Trophoblast cell (in vitro differentiated cells and primary cell): ENCODE results near the gene NCK2.

Experiments used
- DNase-seq, 2 donors: peaks; one replicate each; pipeline ENCODE4 v3.0.0-alpha.2; 2016
- H2AFZ ChIP-seq: 2 replicates; pipeline ENCODE4 v1.6.1; 2013; ENCODE audit warnings: low read length, moderate library complexity, mild to moderate bottlenecking; ENCODE audit not compliant: insufficient read depth, poor library complexity
- H2AK5ac ChIP-seq: 2 replicates; pipeline ENCODE4 v1.6.1; 2013; ENCODE audit warnings: mild to moderate bottlenecking, low read length
- H2BK120ac ChIP-seq: 2 replicates; pipeline ENCODE4 v1.6.1; 2013; ENCODE audit warnings: low read length, mild to moderate bottlenecking, moderate library complexity; ENCODE audit not compliant: insufficient read depth, poor library complexity
- H2BK12ac ChIP-seq: 2 replicates; pipeline ENCODE4 v1.6.1; 2013; ENCODE audit warnings: mild to moderate bottlenecking, low read length, moderate library complexity
- H2BK5ac ChIP-seq: 2 replicates; pipeline ENCODE4 v1.6.1; 2013; ENCODE audit warnings: low read length, low read depth, moderate library complexity, mild to moderate bottlenecking; ENCODE audit not compliant: poor library complexity
- H3K14ac ChIP-seq: 2 replicates; pipeline ENCODE4 v1.6.1; 2013; ENCODE audit warnings: mild to moderate bottlenecking, low read length
- H3K18ac ChIP-seq: 2 replicates; pipeline ENCODE4 v1.6.1; 2013; ENCODE audit warnings: mild to moderate bottlenecking, low read length
- H3K23ac ChIP-seq: 2 replicates; pipeline ENCODE4 v1.6.1; 2013; ENCODE audit warnings: low read length
- H3K27ac ChIP-seq: 2 replicates; pipeline ENCODE4 v1.5.1; 2013; ENCODE audit warnings: low read depth, mild to moderate bottlenecking, inconsistent platforms, low read length, moderate library complexity
- H3K27me3 ChIP-seq: 2 replicates; pipeline ENCODE4 v1.6.1; 2013; ENCODE audit warnings: inconsistent platforms, mild to moderate bottlenecking, low read length, moderate library complexity; ENCODE audit not compliant: insufficient read depth
- H3K36me3 ChIP-seq, 2 experiments: 1 replicate in 1 of 2; 2 replicates in 1 of 2; pipeline ENCODE4 v1.6.1; 2013; ENCODE audit warnings: low read length in 2 of 2, mild to moderate bottlenecking in 2 of 2, moderate library complexity in 1 of 2; ENCODE audit not compliant: insufficient read depth in 2 of 2, control insufficient read depth in 1 of 2
- H3K4ac ChIP-seq: 2 replicates; pipeline ENCODE4 v1.6.1; 2013; ENCODE audit warnings: low read depth, mild to moderate bottlenecking, low read length, moderate library complexity
- H3K4me1 ChIP-seq, 2 experiments: 1 replicate in 1 of 2; 2 replicates in 1 of 2; pipeline ENCODE4 v1.6.1; 2013; ENCODE audit warnings: low read length in 2 of 2, mild to moderate bottlenecking in 2 of 2, moderate library complexity in 1 of 2; ENCODE audit not compliant: insufficient read depth in 2 of 2, control insufficient read depth in 1 of 2
- H3K4me2 ChIP-seq: 2 replicates; pipeline ENCODE4 v1.6.1; 2013; ENCODE audit warnings: inconsistent platforms, mild to moderate bottlenecking, low read length, moderate library complexity
- H3K4me3 ChIP-seq: 2 replicates; pipeline ENCODE4 v1.5.1; 2013; ENCODE audit warnings: mild to moderate bottlenecking, low read depth, low read length, inconsistent platforms
- H3K79me1 ChIP-seq: one replicate; pipeline ENCODE4 v1.6.1; 2013; ENCODE audit warnings: low read length
- H3K79me2 ChIP-seq: 2 replicates; pipeline ENCODE4 v1.6.1; 2013; ENCODE audit warnings: low read length, mild to moderate bottlenecking; ENCODE audit not compliant: control insufficient read depth, insufficient read depth, poor library complexity
- H3K9ac ChIP-seq: 2 replicates; pipeline ENCODE4 v1.6.1; 2013; ENCODE audit warnings: mild to moderate bottlenecking, low read length
- H3K9me3 ChIP-seq: 2 replicates; pipeline ENCODE4 v1.6.1; 2013; ENCODE audit warnings: low read depth, mild to moderate bottlenecking, control low read depth, inconsistent platforms, low read length; ENCODE audit not compliant: insufficient read depth
- H4K12ac ChIP-seq: 2 replicates; pipeline ENCODE4 v1.6.1; 2013; ENCODE audit warnings: low read depth, mild to moderate bottlenecking, low read length, moderate library complexity
- H4K8ac ChIP-seq: 2 replicates; pipeline ENCODE4 v1.6.1; 2013; ENCODE audit warnings: low read depth, mild to moderate bottlenecking, low read length, moderate library complexity
- H4K91ac ChIP-seq: one replicate; pipeline ENCODE4 v1.6.1; 2013; ENCODE audit warnings: low read depth, mild to moderate bottlenecking, low read length, moderate library complexity
- WGBS: extraction: QIAGEN DNeasy Blood & Tissue Kit; methylation state at CpG from one replicate; pipeline ENCODE4 v1.1.7; 2013; ENCODE audit warnings: missing lambda C conversion rate; ENCODE audit not compliant: insufficient read length, insufficient coverage; ENCODE audit errors: extremely low coverage; 5-methylcytosine and 5-hydroxymethylcytosine counted together

NCK2 gene

GRCh38 chr2:105870858-105871257, 126.1 kb downstream of the NCK2 start:
- Histone ChIP-seq H3K4ac (no peak overlapping the region), H3K79me1 (no peaks in the 10 kb centered on the region), H3K4me1 (peaks cover 8 to 13% of the 10 kb centered on the region in 2 experiments), H3K9me3 (peaks cover 5% of the 10 kb centered on the region), H3K36me3 (peaks cover 0 to 2% of the 10 kb centered on the region in 2 experiments), H3K4me2 (no peak overlapping the region), H2BK5ac (no peak overlapping the region), H4K12ac (no peak overlapping the region), H3K27ac (no peak overlapping the region), H3K9ac (no peak overlapping the region), H4K8ac (no peak overlapping the region), H2BK120ac (no peak overlapping the region), H3K18ac (no peak overlapping the region), H2BK12ac (no peak overlapping the region), H2AK5ac (no peak overlapping the region), H3K27me3 (no peaks in the 10 kb centered on the region), H3K23ac (no peak overlapping the region), H4K91ac (no peak overlapping the region), H2AFZ (no peak overlapping the region), H3K14ac (no peak overlapping the region), H3K4me3 (no peak overlapping the region), H3K79me2 (no peaks in the 10 kb centered on the region)
- no peak for DNase-seq
- no CpG with 5 or more reads among the region's 11 CpGs for WGBS

GRCh38 chr2:105872142-105872728, 127.5 kb downstream of the NCK2 start:
- Histone ChIP-seq H3K36me3 (peaks cover 2 to 3% of the 10 kb centered on the region in 2 experiments), H2BK5ac (no peak overlapping the region), H3K18ac (peak overlapping the region; percentile 23), H4K91ac (no peak overlapping the region), H2AFZ (no peak overlapping the region), H2BK12ac (no peak overlapping the region), H3K27ac (no peak overlapping the region), H3K14ac (no peak overlapping the region), H3K79me1 (no peaks in the 10 kb centered on the region), H3K4me1 (peaks cover 3 to 8% of the 10 kb centered on the region in 2 experiments), H3K27me3 (no peaks in the 10 kb centered on the region), H3K79me2 (no peaks in the 10 kb centered on the region), H3K9ac (no peak overlapping the region), H3K4me3 (no peak overlapping the region), H4K8ac (no peak overlapping the region), H3K9me3 (peaks cover 7% of the 10 kb centered on the region), H3K4me2 (no peak overlapping the region), H2BK120ac (no peak overlapping the region), H3K4ac (no peak overlapping the region), H2AK5ac (no peak overlapping the region), H4K12ac (no peak overlapping the region), H3K23ac (no peak overlapping the region)
- no CpG with 5 or more reads among the region's 14 CpGs for WGBS
- DNase-seq, result no peak

GRCh38 chr2:105872830-105873229, 128.1 kb downstream of the NCK2 start:
- no peak overlapping the region for H2BK5ac ChIP-seq
- no peak overlapping the region for H4K91ac ChIP-seq
- no peak overlapping the region for H2BK12ac ChIP-seq
- H3K4me2 ChIP-seq, result no peak overlapping the region
- H2BK120ac ChIP-seq, result no peak overlapping the region
- no peak overlapping the region for H3K9ac ChIP-seq
- H3K23ac ChIP-seq, result no peak overlapping the region
- no peaks in the 10 kb centered on the region for H3K79me2 ChIP-seq
- no peak overlapping the region for H3K4ac ChIP-seq
- no peak overlapping the region for H4K8ac ChIP-seq
- no peak for DNase-seq
- no peak overlapping the region for H4K12ac ChIP-seq
- H3K27ac ChIP-seq, result no peak overlapping the region
- H2AK5ac ChIP-seq, result no peak overlapping the region
- peaks cover 3 to 6% of the 10 kb centered on the region in 2 experiments for H3K4me1 ChIP-seq
- H3K27me3 ChIP-seq, result no peaks in the 10 kb centered on the region
- WGBS, result no CpG with 5 or more reads among the region's 7 CpGs
- H3K14ac ChIP-seq, result no peak overlapping the region
- H3K4me3 ChIP-seq, result no peak overlapping the region
- H2AFZ ChIP-seq, result no peak overlapping the region
- no peak overlapping the region for H3K18ac ChIP-seq
- H3K36me3 ChIP-seq, result peaks cover 2 to 3% of the 10 kb centered on the region in 2 experiments
- H3K9me3 ChIP-seq, result peaks cover 7% of the 10 kb centered on the region
- H3K79me1 ChIP-seq, result no peaks in the 10 kb centered on the region

- WGBS, result no CpG with 5 or more reads among the region's 5 CpGs
Measured at GRCh38 chr2:105873281-105873680, 128.6 kb downstream of the NCK2 start.

More at GRCh38 chr2:105873281-105873680, 128.6 kb downstream of the NCK2 start:
- H3K79me2 ChIP-seq, result no peaks in the 10 kb centered on the region
- H2BK5ac ChIP-seq, result no peak overlapping the region
- no peak overlapping the region for H3K23ac ChIP-seq
- H3K4me1 ChIP-seq, result peaks cover 3 to 6% of the 10 kb centered on the region in 2 experiments
- no peak overlapping the region for H2AFZ ChIP-seq
- H3K14ac ChIP-seq, result no peak overlapping the region
- no peak for DNase-seq
- H4K12ac ChIP-seq, result no peak overlapping the region
- H3K4ac ChIP-seq, result no peak overlapping the region
- H3K27ac ChIP-seq, result no peak overlapping the region
- peaks cover 2 to 3% of the 10 kb centered on the region in 2 experiments for H3K36me3 ChIP-seq
- no peak overlapping the region for H2AK5ac ChIP-seq
- peaks cover 7% of the 10 kb centered on the region for H3K9me3 ChIP-seq
- H2BK12ac ChIP-seq, result no peak overlapping the region
- H4K91ac ChIP-seq, result no peak overlapping the region
- H2BK120ac ChIP-seq, result no peak overlapping the region
- no peak overlapping the region for H3K18ac ChIP-seq
- no peak overlapping the region for H3K4me3 ChIP-seq
- H4K8ac ChIP-seq, result no peak overlapping the region
- no peak overlapping the region for H3K9ac ChIP-seq
- H3K79me1 ChIP-seq, result no peaks in the 10 kb centered on the region
- no peak overlapping the region for H3K4me2 ChIP-seq
- H3K27me3 ChIP-seq, result no peaks in the 10 kb centered on the region
